MM.1S (cell line): ENCODE results near the gene DTX1.

Experiments used
- DNase-seq: peaks from one replicate; pipeline ENCODE4 v3.0.0-alpha.2; 2015
- H2AFZ ChIP-seq: fragments of 300-600 bp; sonication (generic); 2 replicates; pipeline ENCODE4 v1.6.0; 2016; ENCODE audit warnings: antibody characterized with exemption, low read length
- H3F3A ChIP-seq: fragments of 300-600 bp; sonication (generic); 2 replicates; pipeline ENCODE4 v1.6.1; 2016; ENCODE audit warnings: mild to moderate bottlenecking, antibody characterized with exemption, low read length, moderate library complexity, mixed read lengths; ENCODE audit not compliant: insufficient read depth
- H3K27ac ChIP-seq: fragments of 300-600 bp; sonication (generic); 2 replicates; pipeline ENCODE4 v1.5.1; 2016; ENCODE audit warnings: mild to moderate bottlenecking, low read length
- H3K27me3 ChIP-seq: fragments of 300-600 bp; sonication (generic); replicated peaks from 2 replicates; pipeline ENCODE4 v1.6.0; 2016; ENCODE audit warnings: low read length; ENCODE audit not compliant: insufficient read depth
- H3K36me3 ChIP-seq: fragments of 300-600 bp; sonication (generic); replicated peaks from 2 replicates; pipeline ENCODE4 v1.6.1; 2016; ENCODE audit warnings: mild to moderate bottlenecking, low read length, mixed read lengths; ENCODE audit not compliant: insufficient read depth
- H3K4me1 ChIP-seq: fragments of 300-600 bp; sonication (generic); 2 replicates; pipeline ENCODE4 v1.6.1; 2016; ENCODE audit warnings: low read length, mixed read lengths
- H3K4me2 ChIP-seq: fragments of 300-600 bp; sonication (generic); 2 replicates; pipeline ENCODE4 v1.6.0; 2016; ENCODE audit warnings: low read depth, low read length
- H3K4me3 ChIP-seq: fragments of 300-600 bp; sonication (generic); 2 replicates; pipeline ENCODE4 v1.5.1; 2016; ENCODE audit warnings: low read length, mixed read lengths
- H3K79me2 ChIP-seq: fragments of 300-600 bp; sonication (generic); 2 replicates; pipeline ENCODE4 v1.6.1; 2016; ENCODE audit warnings: mixed run types, low read length, mixed read lengths
- H3K9ac ChIP-seq: fragments of 300-600 bp; sonication (generic); 2 replicates; pipeline ENCODE4 v1.6.1; 2016; ENCODE audit warnings: low read length, mixed read lengths
- H3K9me2 ChIP-seq: fragments of 300-600 bp; sonication (generic); replicated peaks from 2 replicates; pipeline ENCODE4 v1.6.1; 2016; ENCODE audit warnings: mild to moderate bottlenecking, low read length, mixed read lengths; ENCODE audit not compliant: insufficient read depth
- H3K9me3 ChIP-seq: fragments of 300-600 bp; sonication (generic); replicated peaks from 2 replicates; pipeline ENCODE4 v1.6.1; 2016; ENCODE audit warnings: mild to moderate bottlenecking, low read length, mixed read lengths; ENCODE audit not compliant: insufficient read depth
- H4K20me1 ChIP-seq: fragments of 300-600 bp; sonication (generic); 2 replicates; pipeline ENCODE4 v1.6.1; 2016; ENCODE audit warnings: mild to moderate bottlenecking, low read length, moderate library complexity, mixed read lengths; ENCODE audit not compliant: insufficient read depth
- CTCF ChIP-seq: fragments of 300-600 bp; sonication (generic); IDR thresholded peaks from 2 replicates; pipeline ENCODE4 v1.5.1; 2016; ENCODE audit warnings: antibody characterized with exemption, low read length, mixed read lengths
- EZH2 ChIP-seq: fragments of 300-600 bp; sonication (generic); optimal IDR thresholded peaks from 2 replicates; pipeline ENCODE3; 2017; ENCODE audit warnings: low read depth, mild to moderate bottlenecking, antibody characterized with exemption, low read length, mixed read lengths
- EZH2phosphoT487 ChIP-seq: fragments of 300-600 bp; sonication (generic); IDR thresholded peaks from 2 replicates; pipeline ENCODE4 v1.6.1; 2018; ENCODE audit warnings: antibody characterized with exemption, low read length

The DTX1 gene

GRCh38 chr12:113134071-113134470, 77.5 kb downstream of the DTX1 start:
- Histone ChIP-seq H3K27me3 (no peaks in the 10 kb centered on the region), H3K4me3 (no peak overlapping the region), H2AFZ (no peak overlapping the region), H3K36me3 (no peaks in the 10 kb centered on the region), H3K9ac (no peak overlapping the region), H3K4me1 (no peaks in the 10 kb centered on the region), H3K9me2 (no peaks in the 10 kb centered on the region), H3F3A (no peaks in the 10 kb centered on the region), H3K79me2 (no peaks in the 10 kb centered on the region), H3K27ac (no peak overlapping the region), H3K4me2 (no peak overlapping the region), H4K20me1 (no peaks in the 10 kb centered on the region), H3K9me3 (no peaks in the 10 kb centered on the region)
- no peak for DNase-seq
- no peak for TF ChIP-seq EZH2phosphoT487
- no peak for TF ChIP-seq CTCF
- no peak for TF ChIP-seq EZH2

GRCh38 chr12:113134521-113134951, 78.0 kb downstream of the DTX1 start:
- Histone ChIP-seq H3K4me3 (no peak overlapping the region), H2AFZ (no peak overlapping the region), H3K4me1 (no peaks in the 10 kb centered on the region), H3K9me2 (no peaks in the 10 kb centered on the region), H3K27me3 (no peaks in the 10 kb centered on the region), H3K36me3 (no peaks in the 10 kb centered on the region), H3K27ac (no peak overlapping the region), H4K20me1 (no peaks in the 10 kb centered on the region), H3F3A (no peaks in the 10 kb centered on the region), H3K9me3 (no peaks in the 10 kb centered on the region), H3K9ac (no peak overlapping the region), H3K79me2 (no peaks in the 10 kb centered on the region), H3K4me2 (no peak overlapping the region)
- TF ChIP-seq CTCF (no peak), EZH2phosphoT487 (no peak), EZH2 (no peak)
- DNase-seq: no peak

GRCh38 chr12:113135178-113136127, 78.9 kb downstream of the DTX1 start, which contains the start of gene RASAL1:
TSS of gene RASAL1 (minus strand) at chr12:113135761. CDS start at chr12:113135462, 299 bp downstream.
- Histone ChIP-seq H3K27me3 (no peaks in the 10 kb centered on the region), H3F3A (no peaks in the 10 kb centered on the region), H2AFZ (no peak within 1 kb of the TSS), H3K79me2 (no peaks in the 10 kb centered on the region), H3K9me3 (no peaks in the 10 kb centered on the region), H3K4me3 (peak within 1 kb of the TSS; percentile 44; the same call in 1 of the 2 replicates), H3K9ac (no peak within 1 kb of the TSS), H3K4me1 (no peaks in the 10 kb centered on the region), H3K4me2 (peak within 1 kb of the TSS; percentile 60), H3K27ac (no peak within 1 kb of the TSS), H3K36me3 (no peaks in the 10 kb centered on the region), H3K9me2 (no peaks in the 10 kb centered on the region), H4K20me1 (no peaks in the 10 kb centered on the region)
- TF ChIP-seq EZH2: no peak
- TF ChIP-seq EZH2phosphoT487: no peak
- TF ChIP-seq CTCF: peak; percentile 26
- peak; percentile 37 for DNase-seq
